ENCODE data around the gene FXYD1.

FXYD1 gene

DNA sequence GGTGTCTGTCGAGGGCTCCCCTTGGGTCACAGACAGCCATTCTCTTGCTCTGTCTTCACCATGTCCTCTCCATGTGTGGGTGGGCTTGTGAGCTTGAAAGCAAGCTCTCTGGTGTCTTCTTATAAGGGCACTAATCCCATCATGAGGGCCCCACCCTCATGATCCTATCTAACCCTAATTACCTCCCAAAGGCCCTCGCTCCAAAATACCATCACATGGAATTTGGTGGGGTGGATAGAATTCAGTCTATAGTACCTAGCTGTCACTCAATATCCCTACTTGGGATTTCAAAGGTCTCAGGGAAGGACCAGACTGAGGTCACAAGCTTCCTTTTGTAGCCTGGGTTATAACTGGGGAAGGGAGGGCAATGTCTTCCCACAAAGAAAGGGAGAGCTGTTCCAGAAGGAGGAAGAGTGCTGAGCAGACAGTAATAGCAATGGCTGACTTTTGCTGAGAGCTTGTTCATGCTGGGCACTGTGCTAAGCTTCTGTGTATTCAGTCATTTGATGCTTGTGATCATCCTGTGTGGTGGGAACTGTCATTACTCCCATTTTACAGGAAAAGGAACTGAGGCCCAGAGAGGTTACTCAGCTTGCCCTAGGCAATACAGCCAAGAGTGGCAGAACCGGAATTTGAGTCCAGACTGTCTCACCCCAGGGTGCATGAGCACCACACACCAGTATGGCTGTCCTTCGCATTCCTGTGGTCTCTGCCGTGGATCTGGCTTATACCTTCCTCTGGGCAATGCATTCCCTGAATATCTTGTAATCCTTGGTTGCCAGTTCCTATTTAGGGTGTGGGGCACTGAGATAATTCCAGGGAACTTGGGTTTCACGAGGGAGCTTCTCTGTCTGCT, 24.1 kb downstream of the FXYD1 start:
- no peak for DNase-seq (ENCODE audit: low read depth)

DNA sequence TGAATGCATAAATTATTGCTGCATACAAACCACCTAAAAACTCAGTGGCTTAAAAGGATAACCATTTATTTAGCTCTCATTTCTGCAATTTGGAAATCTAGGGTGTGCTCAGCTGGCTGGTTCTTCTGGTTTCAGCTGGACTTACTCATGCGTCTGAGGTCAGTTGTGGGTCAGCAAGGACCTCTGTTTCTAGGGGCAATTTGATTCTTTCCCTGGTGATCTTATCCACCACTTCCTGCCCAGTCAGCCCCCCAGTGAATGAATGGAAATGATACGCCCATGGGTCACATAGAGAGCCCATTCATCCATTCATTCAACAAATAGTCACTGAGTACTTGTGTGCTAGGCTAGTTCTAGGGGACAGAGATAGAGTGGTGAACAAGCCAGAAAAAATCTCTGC, 25.8 kb downstream of the FXYD1 start:
- DNase-seq (ENCODE audit: low read depth): no peak

DNA sequence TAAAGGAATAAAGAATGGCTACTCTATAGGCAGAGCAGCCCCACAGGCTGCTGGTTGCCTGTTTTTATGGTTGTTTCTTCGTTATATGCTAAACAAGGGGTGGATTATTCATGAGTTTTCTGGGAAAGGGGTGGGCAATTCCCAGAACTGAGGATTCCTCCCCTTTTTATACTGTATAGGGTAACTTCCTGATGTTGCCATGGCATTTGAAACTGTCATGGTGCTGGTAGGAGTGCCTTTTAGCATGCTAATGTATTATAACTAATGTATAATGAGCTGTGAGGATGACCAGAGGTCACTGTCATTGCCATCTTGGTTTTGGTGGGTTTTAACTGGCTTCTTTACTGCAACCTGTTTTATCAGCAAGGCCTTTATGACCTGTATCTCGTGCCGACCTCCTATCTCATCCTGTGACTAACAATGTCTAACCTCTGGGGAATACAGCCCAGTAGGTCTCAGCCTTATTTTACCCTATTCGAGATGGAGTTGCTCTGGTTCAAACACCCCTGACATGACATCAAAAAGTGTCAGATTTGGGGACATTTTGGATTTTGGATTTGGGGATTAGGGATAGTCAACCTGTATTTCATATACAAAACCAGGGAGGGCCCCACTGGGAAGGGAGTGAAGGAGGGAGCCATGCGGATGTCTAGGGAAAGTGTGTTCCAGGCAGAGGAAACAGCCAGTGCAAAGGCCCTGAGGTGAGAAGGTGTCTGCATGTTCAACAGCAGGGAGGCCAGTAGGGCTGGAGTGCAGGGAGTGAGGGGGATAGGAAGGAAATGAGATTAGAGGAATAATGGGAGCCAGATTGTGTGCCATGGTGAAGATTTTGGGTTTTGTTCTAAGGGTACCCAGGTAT, 26.8 kb downstream of the FXYD1 start:
- no peak for DNase-seq (ENCODE audit: low read depth)

DNA sequence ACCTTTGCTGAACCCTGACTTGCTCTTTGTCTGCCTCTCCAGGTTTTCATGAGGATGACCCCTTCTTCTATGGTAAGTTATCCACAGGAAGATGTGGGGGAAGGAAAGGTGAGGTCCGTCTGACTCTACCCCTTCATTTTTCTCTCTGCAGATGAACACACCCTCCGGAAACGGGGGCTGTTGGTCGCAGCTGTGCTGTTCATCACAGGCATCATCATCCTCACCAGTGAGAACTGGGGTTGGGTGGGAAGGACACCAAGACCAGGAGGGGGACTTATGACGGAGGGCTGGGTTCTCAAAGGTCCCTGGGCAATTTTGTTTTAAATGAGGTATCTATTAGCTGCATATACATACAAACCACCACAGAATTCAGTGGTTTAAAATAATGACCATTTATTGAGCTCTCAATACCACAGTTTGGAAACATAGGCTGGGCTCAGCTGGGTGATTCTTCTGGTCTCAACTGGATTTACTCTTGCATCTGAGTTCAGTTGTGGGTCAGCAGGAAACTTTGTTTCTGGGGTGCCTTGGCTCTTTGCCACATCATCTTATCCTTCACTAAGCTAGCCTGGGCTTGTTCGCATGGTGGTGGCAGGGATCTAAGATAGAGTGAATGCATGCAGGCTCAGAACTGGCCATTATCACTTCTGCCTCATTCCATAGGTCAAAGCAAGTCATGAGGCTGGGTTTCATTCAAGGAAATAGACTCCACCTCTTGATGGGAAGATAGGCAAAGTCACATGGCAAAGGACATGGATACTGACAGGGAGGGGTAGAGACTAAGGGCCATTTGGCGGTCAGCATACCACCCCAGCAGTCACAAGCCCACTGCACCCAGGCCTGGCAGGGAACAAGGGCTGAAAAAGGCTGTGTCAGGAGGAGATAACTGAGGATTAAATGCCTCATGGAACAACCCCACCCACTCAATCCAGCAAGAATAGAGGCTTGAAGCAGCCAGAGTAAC, 27.8 kb downstream of the FXYD1 start:
- DNase-seq (ENCODE audit: low read depth): no peak

- no peak for DNase-seq (ENCODE audit: low read depth)
These were observed 28.9 kb downstream of the FXYD1 start for GRCh38 chr19:35167251-35168119.

DNA sequence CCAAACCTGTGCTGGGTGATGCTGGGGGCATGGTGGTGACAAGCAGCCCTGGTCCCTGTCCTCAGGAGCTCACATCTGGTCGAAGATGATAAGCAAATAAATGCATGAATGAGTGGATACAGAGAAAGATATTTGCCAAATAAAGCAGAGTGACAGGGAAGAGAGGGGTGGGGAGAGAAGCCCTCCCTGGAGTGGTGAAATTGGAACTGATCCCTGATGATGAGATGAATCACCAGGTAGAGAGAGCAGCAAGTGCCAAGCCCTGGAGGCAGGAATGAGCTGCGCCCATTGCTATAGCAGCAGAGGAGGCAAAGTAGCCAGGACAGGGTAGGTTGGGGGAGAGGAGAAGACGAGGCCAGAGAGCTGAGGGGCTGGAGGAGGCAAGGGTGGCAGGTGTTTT, 29.6 kb downstream of the FXYD1 start:
- DNase-seq (ENCODE audit: low read depth): no peak

- no peak for DNase-seq (ENCODE audit: low read depth)
These were observed 30.8 kb downstream of the FXYD1 start for GRCh38 chr19:35169221-35169995.

GRCh38 chr19:35170359-35171061, 31.9 kb downstream of the FXYD1 start:
- no peak for DNase-seq (ENCODE audit: low read depth)

- no peak for DNase-seq (ENCODE audit: low read depth)
These were observed 33.1 kb downstream of the FXYD1 start for GRCh38 chr19:35171730-35172129.

- DNase-seq (ENCODE audit: low read depth): no peak
These were observed 35.6 kb downstream of the FXYD1 start for GRCh38 chr19:35174226-35174625.

- DNase-seq (ENCODE audit: low read depth): no peak
These were observed 37.6 kb downstream of the FXYD1 start for GRCh38 chr19:35176181-35176570.

- DNase-seq (ENCODE audit: low read depth): no peak
These were observed 39.0 kb downstream of the FXYD1 start for GRCh38 chr19:35177377-35178274.

DNA sequence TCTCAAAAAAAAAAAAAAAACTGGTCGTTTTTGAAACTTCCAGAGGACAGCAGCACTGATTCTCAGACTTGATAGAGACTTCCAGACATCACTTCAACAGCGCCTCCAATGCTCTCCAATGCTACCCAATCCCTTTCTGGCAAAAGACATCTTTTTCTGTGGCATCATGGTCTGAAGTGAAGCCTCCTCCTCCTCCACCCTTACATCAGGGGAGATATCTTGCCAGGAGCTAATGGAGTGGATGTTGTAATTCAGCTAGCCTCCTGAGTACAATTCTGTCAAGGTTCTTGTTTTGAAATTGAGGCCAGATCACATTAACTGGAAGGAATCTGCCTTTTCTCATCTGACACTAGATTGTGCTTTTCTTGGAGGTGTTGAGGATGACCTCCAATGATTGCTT, 40.1 kb downstream of the FXYD1 start:
- no peak for DNase-seq (ENCODE audit: low read depth)

DNA sequence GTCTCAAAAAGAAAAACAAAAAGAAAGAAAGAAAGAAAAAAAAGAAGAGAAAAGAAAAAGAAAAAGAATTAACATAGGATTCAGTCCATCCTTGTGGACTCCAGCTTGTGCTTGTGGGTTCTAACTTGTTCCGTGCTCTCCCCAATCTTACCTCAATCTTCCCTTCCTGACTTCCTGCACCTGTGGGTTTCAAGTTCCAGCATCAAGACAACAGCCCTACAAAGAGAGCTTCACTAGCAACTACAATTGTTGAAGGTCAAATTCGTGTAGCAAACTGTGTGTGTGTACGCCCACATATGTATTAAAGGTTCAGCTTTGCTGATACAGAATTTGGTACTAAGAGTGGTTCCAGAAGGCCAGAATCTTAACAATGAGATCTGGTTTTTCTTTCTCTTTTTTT, 41.2 kb downstream of the FXYD1 start:
- no peak for DNase-seq (ENCODE audit: low read depth)

- no peak for DNase-seq (ENCODE audit: low read depth)
These were observed 42.8 kb downstream of the FXYD1 start for GRCh38 chr19:35181387-35181786.

GRCh38 chr19:35184267-35184666, 45.6 kb downstream of the FXYD1 start:
- DNase-seq (ENCODE audit: low read depth): no peak

- DNase-seq (ENCODE audit: low read depth): no peak
These were observed 46.3 kb downstream of the FXYD1 start for GRCh38 chr19:35184884-35185283.
